Brain microvascular endothelial cell (primary cell): ENCODE results near the gene GDPD5.

Experiments used
- DNase-seq: peaks from one replicate; pipeline ENCODE4 v3.0.0-alpha.2; 2020
- H3K27ac ChIP-seq: fragments of 250-450 bp; sonication (Bioruptor Pico); 2 replicates; pipeline ENCODE4 v1.5.1; 2020; ENCODE audit warnings: mild to moderate bottlenecking, moderate library complexity
- H3K27me3 ChIP-seq: fragments of 250-450 bp; sonication (Bioruptor Pico); replicated peaks from 2 replicates; pipeline ENCODE4 v1.5.1; 2020; ENCODE audit warnings: mild to moderate bottlenecking
- H3K36me3 ChIP-seq: fragments of 250-450 bp; sonication (Bioruptor Pico); replicated peaks from 2 replicates; pipeline ENCODE4 v1.5.1; 2020; ENCODE audit warnings: mild to moderate bottlenecking
- H3K4me3 ChIP-seq: 2 replicates; pipeline ENCODE4 v1.5.1; 2011; ENCODE audit warnings: low read depth, mild to moderate bottlenecking, control low read depth, low read length, moderate library complexity
- CTCF ChIP-seq: IDR thresholded peaks from 2 replicates; pipeline ENCODE4 v1.5.1; 2011; ENCODE audit warnings: low read depth, mild to moderate bottlenecking, moderate library complexity, low read length, control low read depth, inconsistent platforms; ENCODE audit errors: missing control alignments
- in situ Hi-C: cut with HindIII; loops from 2 replicates; pipeline ENCODE4 v1.10.0; 2017; ENCODE audit warnings: low sequenced_read_pairs, low pct_ligation_motif_present

Gene GDPD5

GRCh38 chr11:75525433-75526191 is at the start of gene GDPD5:
TSS of gene GDPD5 (minus strand) at chr11:75525941. CDS start at chr11:75477735, 48,206 bp downstream.
- Histone ChIP-seq H3K27me3 (peaks cover 3% of the 10 kb centered on the region), H3K27ac (no peak within 1 kb of the TSS), H3K4me3 (peak within 1 kb of the TSS; percentile 66), H3K36me3 (no peaks in the 10 kb centered on the region)
- DNase-seq = peak; percentile 24
- peak; percentile 41 for TF ChIP-seq CTCF
- in situ Hi-C loops = no loop called here

- no peak for DNase-seq
- H3K4me3 ChIP-seq = no peak overlapping the region
- peak; percentile 57 for TF ChIP-seq CTCF
- no peak overlapping the region for H3K27ac ChIP-seq
- peaks cover 48% of the 10 kb centered on the region for H3K36me3 ChIP-seq
- in situ Hi-C loops = no loop called here
- H3K27me3 ChIP-seq = no peaks in the 10 kb centered on the region
Measured at GRCh38 chr11:75574698-75575602, 49.2 kb upstream of the GDPD5 start.

- TF ChIP-seq CTCF = no peak
- H3K27ac ChIP-seq = no peak overlapping the region
- DNase-seq = no peak
- H3K4me3 ChIP-seq = no peak overlapping the region
- in situ Hi-C loops = no loop called here
- peaks cover 70% of the 10 kb centered on the region for H3K36me3 ChIP-seq
- H3K27me3 ChIP-seq = no peaks in the 10 kb centered on the region
Measured at GRCh38 chr11:75572744-75573143, 47.0 kb upstream of the GDPD5 start.

GRCh38 chr11:75571625-75572024 is 45.9 kb upstream of the GDPD5 start:
- in situ Hi-C loops = no loop called here

GRCh38 chr11:75570559-75571139 is 44.9 kb upstream of the GDPD5 start:
- no peak for TF ChIP-seq CTCF
- in situ Hi-C loops = no loop called here
- H3K36me3 ChIP-seq = peaks cover 90% of the 10 kb centered on the region

More at GRCh38 chr11:75571625-75572024, 45.9 kb upstream of the GDPD5 start:
- Histone ChIP-seq H3K27ac (no peak overlapping the region), H3K36me3 (peaks cover 80% of the 10 kb centered on the region), H3K27me3 (no peaks in the 10 kb centered on the region), H3K4me3 (no peak overlapping the region)
- no peak for TF ChIP-seq CTCF
- no peak for DNase-seq

More at GRCh38 chr11:75570559-75571139, 44.9 kb upstream of the GDPD5 start:
- H3K27ac ChIP-seq = no peak overlapping the region
- H3K4me3 ChIP-seq = no peak overlapping the region
- no peaks in the 10 kb centered on the region for H3K27me3 ChIP-seq
- no peak for DNase-seq
